SK-N-SH (cell line): ENCODE data around the gene DCANP1. TPM values are rescaled to one million over a fixed set of nuclear protein-coding genes. Genes with fewer than 3 reads are reported as not detected.

Source experiments
- CTCF ChIA-PET: fragments of 300-600, 350-600 bp; formaldehyde crosslinking; extraction: SDS; loops from one replicate; lab custom pipeline; 2021; lab: Yijun Ruan, JAX
- POLR2A ChIA-PET: fragments of 350-600 bp; sonication (Branson Sonifier 250); formaldehyde crosslinking; extraction: SDS; loops from one replicate; lab custom pipeline; 2020; ENCODE audit warnings: antibody characterized with exemption, inconsistent platforms; lab: Yijun Ruan, JAX
- DNase-seq: peaks from one replicate; pipeline ENCODE4 v3.0.0; 2012
- H2AFZ ChIP-seq: fragments of 200-600 bp; sonication (generic); 2 replicates; pipeline ENCODE4 v1.8.1; 2016; ENCODE audit warnings: antibody characterized with exemption, mild to moderate bottlenecking, low read depth
- H3F3A ChIP-seq: fragments of 200-600 bp; sonication (generic); replicated peaks from 2 replicates; pipeline ENCODE3; 2016; ENCODE audit warnings: antibody characterized with exemption, mild to moderate bottlenecking; ENCODE audit not compliant: insufficient read depth
- H3K27ac ChIP-seq, 2 experiments: fragments of 200-500 bp in 1 of 2; fragments of 200-600 bp in 1 of 2; sonication (Bioruptor generic) in 1 of 2; sonication (generic), shearing (Covaris generic) in 1 of 2; 2 replicates each; pipeline versions ENCODE4 v1.5.1 to v1.6.1; 2014 to 2016; ENCODE audit warnings: low read depth in 2 of 2, inconsistent platforms in 1 of 2, low read length in 1 of 2, mild to moderate bottlenecking in 1 of 2, mixed read lengths in 1 of 2
- H3K27me3 ChIP-seq: fragments of 200-600 bp; sonication (generic), shearing (Covaris generic); 2 replicates; pipeline ENCODE4 v1.6.1; 2016; ENCODE audit warnings: mixed run types; ENCODE audit not compliant: insufficient read depth
- H3K36me3 ChIP-seq, 2 experiments: fragments of 200-500 bp in 1 of 2; fragments of 200-600 bp in 1 of 2; sonication (Bioruptor generic) in 1 of 2; sonication (generic) in 1 of 2; replicated peaks in 1 of 2; 2 replicates each; pipeline versions ENCODE3 to v1.5.1; 2014 to 2016; ENCODE audit warnings: low read length in 1 of 2, mild to moderate bottlenecking in 1 of 2; ENCODE audit not compliant: insufficient read depth in 2 of 2, control insufficient read depth in 1 of 2
- H3K4me1 ChIP-seq, 2 experiments: fragments of 200-500 bp in 1 of 2; fragments of 200-600 bp in 1 of 2; sonication (Bioruptor generic) in 1 of 2; sonication (generic), shearing (Covaris generic) in 1 of 2; 2 replicates each; pipeline versions ENCODE4 v1.5.1 to v1.6.1; 2014 to 2016; ENCODE audit warnings: low read depth in 1 of 2, low read length in 1 of 2, mixed run types in 1 of 2; ENCODE audit not compliant: insufficient read depth in 2 of 2, control insufficient read depth in 1 of 2
- H3K4me2 ChIP-seq: fragments of 200-600 bp; sonication (generic), shearing (Covaris generic); 2 replicates; pipeline ENCODE4 v1.6.1; 2017; ENCODE audit warnings: mixed run types
- H3K4me3 ChIP-seq, 2 experiments: fragments of 200-500 bp in 1 of 2; fragments of 200-600 bp in 1 of 2; sonication (Bioruptor generic) in 1 of 2; sonication (generic), shearing (Covaris generic) in 1 of 2; 2 replicates each; pipeline versions ENCODE4 v1.5.1 to v1.8.1; 2014 to 2016; ENCODE audit warnings: low read depth in 2 of 2, inconsistent platforms in 1 of 2, low read length in 1 of 2, mild to moderate bottlenecking in 1 of 2, mixed read lengths in 1 of 2, moderate library complexity in 1 of 2
- H3K79me2 ChIP-seq: fragments of 200-600 bp; sonication (generic); 2 replicates; pipeline ENCODE4 v1.8.1; 2017; ENCODE audit warnings: mild to moderate bottlenecking; ENCODE audit not compliant: insufficient read depth
- H3K9ac ChIP-seq: fragments of 200-600 bp; sonication (generic); 2 replicates; pipeline ENCODE4 v1.6.1; 2017; ENCODE audit warnings: mixed run types
- H3K9me2 ChIP-seq: fragments of 200-600 bp; sonication (generic); 2 replicates; pipeline ENCODE4 v1.6.1; 2017; ENCODE audit warnings: mixed run types
- H3K9me3 ChIP-seq: fragments of 200-600 bp; sonication (generic); 2 replicates; pipeline ENCODE4 v1.6.1; 2017; ENCODE audit warnings: mixed run types, mild to moderate bottlenecking, moderate library complexity
- H4K20me1 ChIP-seq: fragments of 200-600 bp; sonication (generic); 2 replicates; pipeline ENCODE4 v1.6.1; 2017; ENCODE audit warnings: mild to moderate bottlenecking, mixed run types; ENCODE audit not compliant: insufficient read depth
- ELF1 ChIP-seq: IDR thresholded peaks from 2 replicates; pipeline ENCODE4 v1.4.0; 2012
- FOXJ3 ChIP-seq: sonication (generic); formaldehyde crosslinking; IDR thresholded peaks from 2 replicates; pipeline ENCODE4 v1.5.1; 2020; ENCODE audit warnings: mild to moderate bottlenecking, missing genetic modification reagents
- FOXM1 ChIP-seq: IDR thresholded peaks from 2 replicates; pipeline ENCODE4 v1.4.0; 2012; ENCODE audit warnings: low read depth, mild to moderate bottlenecking
- GABPA ChIP-seq: IDR thresholded peaks from 2 replicates; pipeline ENCODE4 v1.4.0; 2012; ENCODE audit warnings: low read depth, mild to moderate bottlenecking
- GATA2 ChIP-seq: sonication (generic); formaldehyde crosslinking; IDR thresholded peaks from 2 replicates; pipeline ENCODE4 v1.5.0; 2020; ENCODE audit warnings: mild to moderate bottlenecking, missing genetic modification reagents
- NFIC ChIP-seq: IDR thresholded peaks from 2 replicates; pipeline ENCODE4 v1.4.0; 2012; ENCODE audit warnings: borderline replicate concordance
- RAD21 ChIP-seq: IDR thresholded peaks from 2 replicates; pipeline ENCODE4 v1.6.1; 2012; ENCODE audit warnings: mild to moderate bottlenecking, low read length
- SIN3A ChIP-seq: IDR thresholded peaks from 2 replicates; pipeline ENCODE4 v1.6.1; 2012; ENCODE audit warnings: low read depth, mild to moderate bottlenecking, low read length, moderate library complexity, borderline replicate concordance
- SMC3 ChIP-seq: IDR thresholded peaks from 2 replicates; pipeline ENCODE4 v1.6.1; 2012; ENCODE audit warnings: low read depth, low read length, improper control_type of control experiment
- TEAD4 ChIP-seq: IDR thresholded peaks from 2 replicates; pipeline ENCODE4 v1.4.0; 2012; ENCODE audit warnings: mild to moderate bottlenecking, borderline replicate concordance; ENCODE audit not compliant: insufficient read depth
- WGBS: methylation state at CpG from one replicate; pipeline ENCODE4 v1.1.6; 2017; ENCODE audit warnings: low lambda C conversion rate; 5-methylcytosine and 5-hydroxymethylcytosine counted together
- polyA plus RNA-seq, 3 experiments: library from polyadenylated mRNA; depleted of rRNA; stranded (reverse); fragments of >200 nt; gene quantifications; 2 replicates each; pipeline ENCODE4 v1.2.3, GENCODE V29; 2012
- TF ChIP-seq, protein P1 (sequence below): IDR thresholded peaks from 2 replicates; pipeline ENCODE4 v1.4.0; 2012; ENCODE audit warnings: low read depth, borderline replicate concordance
- TF ChIP-seq, protein P2 (sequence below): fragments of 150-350 bp; IDR thresholded peaks from 2 replicates; pipeline ENCODE4 v1.6.1; 2016; ENCODE audit warnings: mild to moderate bottlenecking, low read depth, low read length
- TF ChIP-seq, protein P3 (sequence below): IDR thresholded peaks from 2 replicates; pipeline ENCODE4 v1.6.1; 2012; ENCODE audit warnings: mild to moderate bottlenecking, low read depth, low read length, moderate library complexity

DCANP1 gene
- polyA plus RNA-seq, 1 of the 3 experiments (the other 2 are of a cell fraction): not detected

DNA sequence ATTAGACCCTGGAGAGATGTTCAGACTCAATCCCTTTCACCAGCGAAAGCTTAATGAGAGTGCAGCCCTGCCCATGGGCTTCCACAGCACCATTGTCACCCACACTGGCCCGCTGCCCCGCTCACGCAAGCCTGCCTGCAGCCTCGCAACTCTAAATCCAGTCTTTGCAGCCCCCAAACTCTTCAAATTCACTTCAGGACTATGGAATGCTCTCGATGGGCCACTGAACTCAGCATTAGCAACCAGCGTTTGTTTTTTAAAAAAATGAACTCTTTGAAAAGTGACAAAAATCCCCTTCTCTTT, 17.1 kb downstream of the DCANP1 start:
- no peak overlapping the region for H3K9ac ChIP-seq
- H3K4me3 ChIP-seq: no peak overlapping the region
- 72% methylated on average over 7 of the region's 7 CpGs for WGBS
- no peak overlapping the region for H2AFZ ChIP-seq
- H3K9me2 ChIP-seq: no peaks in the 10 kb centered on the region
- H3K4me2 ChIP-seq: no peak overlapping the region
- no peaks in the 10 kb centered on the region for H3K9me3 ChIP-seq
- H3K4me1 ChIP-seq: peaks cover 0 to 8% of the 10 kb centered on the region in 2 experiments; a peak in 1 of 4 replicates
- H3K79me2 ChIP-seq: no peaks in the 10 kb centered on the region
- POLR2A ChIA-PET: no interaction called here
- TF ChIP-seq SMC3 (no peak), NFIC (no peak), ELF1 (no peak), GATA2 (CRISPR knock-in tag) (no peak), FOXM1 (no peak), SIN3A (no peak), RAD21 (no peak), FOXJ3 (no peak), TEAD4 (no peak), GABPA (no peak)
- TF ChIP-seq, protein P1, sequence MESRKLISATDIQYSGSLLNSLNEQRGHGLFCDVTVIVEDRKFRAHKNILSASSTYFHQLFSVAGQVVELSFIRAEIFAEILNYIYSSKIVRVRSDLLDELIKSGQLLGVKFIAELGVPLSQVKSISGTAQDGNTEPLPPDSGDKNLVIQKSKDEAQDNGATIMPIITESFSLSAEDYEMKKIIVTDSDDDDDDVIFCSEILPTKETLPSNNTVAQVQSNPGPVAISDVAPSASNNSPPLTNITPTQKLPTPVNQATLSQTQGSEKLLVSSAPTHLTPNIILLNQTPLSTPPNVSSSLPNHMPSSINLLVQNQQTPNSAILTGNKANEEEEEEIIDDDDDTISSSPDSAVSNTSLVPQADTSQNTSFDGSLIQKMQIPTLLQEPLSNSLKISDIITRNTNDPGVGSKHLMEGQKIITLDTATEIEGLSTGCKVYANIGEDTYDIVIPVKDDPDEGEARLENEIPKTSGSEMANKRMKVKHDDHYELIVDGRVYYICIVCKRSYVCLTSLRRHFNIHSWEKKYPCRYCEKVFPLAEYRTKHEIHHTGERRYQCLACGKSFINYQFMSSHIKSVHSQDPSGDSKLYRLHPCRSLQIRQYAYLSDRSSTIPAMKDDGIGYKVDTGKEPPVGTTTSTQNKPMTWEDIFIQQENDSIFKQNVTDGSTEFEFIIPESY: no peak
- TF ChIP-seq, protein P2, sequence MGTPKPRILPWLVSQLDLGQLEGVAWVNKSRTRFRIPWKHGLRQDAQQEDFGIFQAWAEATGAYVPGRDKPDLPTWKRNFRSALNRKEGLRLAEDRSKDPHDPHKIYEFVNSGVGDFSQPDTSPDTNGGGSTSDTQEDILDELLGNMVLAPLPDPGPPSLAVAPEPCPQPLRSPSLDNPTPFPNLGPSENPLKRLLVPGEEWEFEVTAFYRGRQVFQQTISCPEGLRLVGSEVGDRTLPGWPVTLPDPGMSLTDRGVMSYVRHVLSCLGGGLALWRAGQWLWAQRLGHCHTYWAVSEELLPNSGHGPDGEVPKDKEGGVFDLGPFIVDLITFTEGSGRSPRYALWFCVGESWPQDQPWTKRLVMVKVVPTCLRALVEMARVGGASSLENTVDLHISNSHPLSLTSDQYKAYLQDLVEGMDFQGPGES: no peak
- TF ChIP-seq, protein P3, sequence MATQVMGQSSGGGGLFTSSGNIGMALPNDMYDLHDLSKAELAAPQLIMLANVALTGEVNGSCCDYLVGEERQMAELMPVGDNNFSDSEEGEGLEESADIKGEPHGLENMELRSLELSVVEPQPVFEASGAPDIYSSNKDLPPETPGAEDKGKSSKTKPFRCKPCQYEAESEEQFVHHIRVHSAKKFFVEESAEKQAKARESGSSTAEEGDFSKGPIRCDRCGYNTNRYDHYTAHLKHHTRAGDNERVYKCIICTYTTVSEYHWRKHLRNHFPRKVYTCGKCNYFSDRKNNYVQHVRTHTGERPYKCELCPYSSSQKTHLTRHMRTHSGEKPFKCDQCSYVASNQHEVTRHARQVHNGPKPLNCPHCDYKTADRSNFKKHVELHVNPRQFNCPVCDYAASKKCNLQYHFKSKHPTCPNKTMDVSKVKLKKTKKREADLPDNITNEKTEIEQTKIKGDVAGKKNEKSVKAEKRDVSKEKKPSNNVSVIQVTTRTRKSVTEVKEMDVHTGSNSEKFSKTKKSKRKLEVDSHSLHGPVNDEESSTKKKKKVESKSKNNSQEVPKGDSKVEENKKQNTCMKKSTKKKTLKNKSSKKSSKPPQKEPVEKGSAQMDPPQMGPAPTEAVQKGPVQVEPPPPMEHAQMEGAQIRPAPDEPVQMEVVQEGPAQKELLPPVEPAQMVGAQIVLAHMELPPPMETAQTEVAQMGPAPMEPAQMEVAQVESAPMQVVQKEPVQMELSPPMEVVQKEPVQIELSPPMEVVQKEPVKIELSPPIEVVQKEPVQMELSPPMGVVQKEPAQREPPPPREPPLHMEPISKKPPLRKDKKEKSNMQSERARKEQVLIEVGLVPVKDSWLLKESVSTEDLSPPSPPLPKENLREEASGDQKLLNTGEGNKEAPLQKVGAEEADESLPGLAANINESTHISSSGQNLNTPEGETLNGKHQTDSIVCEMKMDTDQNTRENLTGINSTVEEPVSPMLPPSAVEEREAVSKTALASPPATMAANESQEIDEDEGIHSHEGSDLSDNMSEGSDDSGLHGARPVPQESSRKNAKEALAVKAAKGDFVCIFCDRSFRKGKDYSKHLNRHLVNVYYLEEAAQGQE: no peak
- H3K36me3 ChIP-seq: no peaks in the 10 kb centered on the region
- no peak overlapping the region for H3K27ac ChIP-seq
- no peaks in the 10 kb centered on the region for H3F3A ChIP-seq
- CTCF ChIA-PET: interaction anchor here (1.5 kb wide), 1 partner anchor 28 kb away, joined by 4 read pairs; no protein-coding TSS in a partner anchor
- H3K27me3 ChIP-seq: no peaks in the 10 kb centered on the region
- no peak for DNase-seq
- H4K20me1 ChIP-seq: no peaks in the 10 kb centered on the region
